Esophagus squamous epithelium (tissue), 4 donors: Measurements from ENCODE around the gene LRRC71.

Source experiments
- CTCF ChIP-seq, 6 experiments: fragments of 450-650 bp in 4 of 6; fragments of 200-600 bp in 2 of 6; sonication (generic) in 2 of 6; IDR thresholded peaks; one replicate each; pipeline ENCODE4 v1.5.1; 2016 to 2019; ENCODE audit warnings: antibody characterized with exemption in 6 of 6, mild to moderate bottlenecking in 4 of 6, moderate library complexity in 4 of 6
- POLR2A ChIP-seq, 4 donors: fragments of 450-650 bp; IDR thresholded peaks; one replicate each; pipeline ENCODE4 v1.6.1; 2017; ENCODE audit warnings: antibody characterized with exemption in 4 of 4, mild to moderate bottlenecking in 4 of 4, moderate library complexity in 3 of 4

- TF ChIP-seq POLR2A (IDR thresholded peaks at IDR 0.05) = no peak
- TF ChIP-seq CTCF (IDR thresholded peaks at IDR 0.05) = no peak
These were observed 22.1 kb downstream of the LRRC71 start for GRCh38 chr1:156942576-156942975.
